Right cardiac atrium (tissue), 5 donors: ENCODE results near the gene KIF13A. TPM values are rescaled to one million over a fixed set of nuclear protein-coding genes. Genes with fewer than 3 reads are reported as not detected.
"Not testable (repeated sequence)": the region's sequence is repeated elsewhere in the genome, so short reads cannot be mapped to it uniquely, and the experiment has no call there.

Experiments used
- ATAC-seq, 2 donors: fragments of 200-7000 bp; cut with Tn5 transposase; one replicate each; pipeline versions ENCODE4 v1.8.0 to v1.9.1; 2020; ENCODE audit warnings: moderate library complexity in 2 of 2, mild to moderate bottlenecking in 1 of 2
- DNase-seq, 3 donors: peaks; one replicate each; pipeline ENCODE4 v3.0.0-alpha.2; 2020
- H3K27ac ChIP-seq: one replicate; pipeline ENCODE4 v1.5.1; 2013; ENCODE audit warnings: mild to moderate bottlenecking, low read length, control low read depth, moderate library complexity
- H3K27me3 ChIP-seq: one replicate; pipeline ENCODE4 v1.6.1; 2013; ENCODE audit not compliant: control insufficient read depth, insufficient read depth
- H3K4me1 ChIP-seq: one replicate; pipeline ENCODE4 v1.6.1; 2013; ENCODE audit warnings: low read length; ENCODE audit not compliant: control insufficient read depth, insufficient read depth
- H3K4me3 ChIP-seq: one replicate; pipeline ENCODE4 v1.5.1; 2013; ENCODE audit warnings: low read length, control low read depth
- H3K9me3 ChIP-seq: one replicate; pipeline ENCODE4 v1.6.1; 2013; ENCODE audit warnings: low read length; ENCODE audit not compliant: control insufficient read depth
- WGBS: extraction: QIAGEN DNeasy Blood & Tissue Kit; methylation state at CpG from one replicate; pipeline ENCODE4 v1.1.7; 2013; 5-methylcytosine and 5-hydroxymethylcytosine counted together
- intact Hi-C, 4 donors: fragments of 100-400 bp; cut with DNase I; formaldehyde crosslinking; loops; one replicate each; pipeline versions ENCODE4 v1.11.0 to v1.14.0; 2022 to 2023
- polyA plus RNA-seq: library from polyadenylated mRNA; stranded (reverse); fragments of 200-250 nt; gene quantifications from one replicate; pipeline ENCODE4 v1.2.3, GENCODE V29; 2013
- total RNA-seq, 4 donors: library from RNA; stranded (reverse); fragmentation: NEBNext Ultra II Directional; extraction: Animal tissue kit (Norgen Biotek cat#: 25700); gene quantifications; one replicate each; pipeline ENCODE4 v1.2.1, GENCODE V29; 2021
- donor health status: healthy with polysubstance abuse.
- donor health status: DM: no; HTN: yes; CAD: no.
- donor health status: DM: no; HTN: no; CAD: no.
- donor health status: DM: no; HTN: yes; CAD: no; lungs with severe emphysema.
- donor health status: DM: yes; HTN: yes; CAD: no.

KIF13A gene
- total and polyA plus RNA-seq, 5 donors, result 27.2 to 79.6 (median 67.3) TPM

GRCh38 chr6:17984399-17984798 lies 3.0 kb downstream of the KIF13A start:
- H3K4me3 ChIP-seq, result peak overlapping the region; percentile 93
- intact Hi-C loops, result loop anchor here (10.0 kb wide), 6 partner anchors 60 to 150 kb away; partner anchors contain the start of gene NHLRC1 (in 1 of the 4)
- 6% methylated on average over 1 of the region's 1 CpG for WGBS

GRCh38 chr6:17983730-17984129 lies 3.7 kb downstream of the KIF13A start:
- ATAC-seq, result no peak
- Histone ChIP-seq H3K9me3 (no peaks in the 10 kb centered on the region), H3K27me3 (no peaks in the 10 kb centered on the region), H3K4me3 (no peak overlapping the region), H3K4me1 (peaks cover 6% of the 10 kb centered on the region), H3K27ac (no peak overlapping the region)
- no peak for DNase-seq
- 89% methylated on average over 2 of the region's 2 CpGs for WGBS
- intact Hi-C loops, result loop anchor here (10.0 kb wide), 6 partner anchors 59 to 149 kb away; partner anchors contain the start of gene NHLRC1 (in 1 of the 4)

More at GRCh38 chr6:17984399-17984798, 3.0 kb downstream of the KIF13A start:
- ATAC-seq (no peak), DNase-seq (no peak)
- H3K9me3 ChIP-seq, result no peaks in the 10 kb centered on the region
- no peaks in the 10 kb centered on the region for H3K27me3 ChIP-seq
- H3K27ac ChIP-seq, result no peak overlapping the region
- peaks cover 6% of the 10 kb centered on the region for H3K4me1 ChIP-seq

DNA sequence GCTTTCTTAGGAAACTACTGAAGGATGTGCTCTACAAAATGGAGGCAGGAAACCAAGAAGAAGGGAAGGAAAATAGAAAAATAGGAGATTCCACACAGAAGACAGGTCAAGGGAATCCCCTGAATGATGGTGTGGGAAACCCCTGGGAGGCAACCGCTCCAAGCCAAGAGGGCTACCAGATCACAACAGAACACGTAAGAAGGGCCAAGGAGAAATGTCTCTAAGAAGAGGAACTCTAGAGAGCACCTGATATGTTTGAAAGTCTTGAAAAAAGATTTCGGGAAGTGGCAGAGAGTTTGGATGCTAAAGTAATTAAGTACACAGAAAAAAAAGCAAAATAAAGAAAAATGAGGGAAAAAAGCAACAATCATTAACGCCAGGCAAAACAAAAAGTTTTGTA lies 7.1 kb downstream of the KIF13A start:
- H3K4me1 ChIP-seq, result peaks cover 5% of the 10 kb centered on the region
- H3K27me3 ChIP-seq, result no peaks in the 10 kb centered on the region
- H3K4me3 ChIP-seq, result no peak overlapping the region
- intact Hi-C loops, result loop anchor here (10.0 kb wide), 6 partner anchors 56 to 146 kb away; partner anchors contain the start of gene NHLRC1 (in 1 of the 4)
- ATAC-seq (no peak), DNase-seq (no peak)
- H3K27ac ChIP-seq, result no peak overlapping the region
- no peaks in the 10 kb centered on the region for H3K9me3 ChIP-seq
- WGBS, result 81% methylated on average over 4 of the region's 4 CpGs

- DNase-seq, result no peak
- Histone ChIP-seq H3K27ac (no peak overlapping the region), H3K4me3 (no peak overlapping the region), H3K27me3 (no peaks in the 10 kb centered on the region), H3K9me3 (no peaks in the 10 kb centered on the region), H3K4me1 (peaks cover 4% of the 10 kb centered on the region)
- intact Hi-C loops, result no loop called here
- no peak for ATAC-seq
These were observed 8.0 kb downstream of the KIF13A start for GRCh38 chr6:17979479-17979878.

DNA sequence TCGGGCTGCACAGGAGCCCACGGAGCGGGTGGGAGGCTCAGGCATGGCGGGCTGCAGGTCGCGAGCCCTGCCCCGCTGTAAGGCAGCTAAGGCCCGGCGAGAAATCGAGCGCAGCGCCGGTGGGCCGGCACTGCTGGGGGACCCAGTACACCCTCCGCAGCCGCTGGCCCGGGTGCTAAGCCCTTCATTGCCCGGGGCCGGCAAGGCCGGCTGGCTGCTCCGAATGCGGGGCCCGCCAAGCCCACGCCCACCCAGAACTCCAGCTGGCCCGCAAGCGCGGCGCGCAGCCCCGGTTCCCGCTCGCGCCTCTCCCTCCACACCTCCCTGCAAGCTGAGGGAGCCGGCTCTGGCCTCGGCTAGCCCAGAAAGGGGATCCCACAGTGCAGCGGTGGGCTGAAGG lies 11.2 kb downstream of the KIF13A start:
- not testable (repeated sequence) for ATAC-seq, H3K4me1 ChIP-seq
- 97% methylated on average over 36 of the region's 36 CpGs for WGBS

GRCh38 chr6:17974570-17975368 lies 12.7 kb downstream of the KIF13A start:
- intact Hi-C loops, result loop anchor here in 1 of 4 donors (5.0 kb wide), 1 partner anchor 42 kb away; no protein-coding TSS in a partner anchor
- DNase-seq, result no peak
- H3K9me3 ChIP-seq, result no peaks in the 10 kb centered on the region
- peak overlapping the region; percentile 58 for H3K27ac ChIP-seq
- no peak for ATAC-seq
- H3K4me3 ChIP-seq, result no peak overlapping the region
- peaks cover 4% of the 10 kb centered on the region for H3K4me1 ChIP-seq
- WGBS, result 83% methylated on average over 5 of the region's 5 CpGs
- no peaks in the 10 kb centered on the region for H3K27me3 ChIP-seq

More for the DNA sequence above, 11.2 kb downstream of the KIF13A start:
- DNase-seq, H3K9me3 ChIP-seq, H3K4me3 ChIP-seq, H3K27ac ChIP-seq, intact Hi-C loops, H3K27me3 ChIP-seq: not testable (repeated sequence)

DNA sequence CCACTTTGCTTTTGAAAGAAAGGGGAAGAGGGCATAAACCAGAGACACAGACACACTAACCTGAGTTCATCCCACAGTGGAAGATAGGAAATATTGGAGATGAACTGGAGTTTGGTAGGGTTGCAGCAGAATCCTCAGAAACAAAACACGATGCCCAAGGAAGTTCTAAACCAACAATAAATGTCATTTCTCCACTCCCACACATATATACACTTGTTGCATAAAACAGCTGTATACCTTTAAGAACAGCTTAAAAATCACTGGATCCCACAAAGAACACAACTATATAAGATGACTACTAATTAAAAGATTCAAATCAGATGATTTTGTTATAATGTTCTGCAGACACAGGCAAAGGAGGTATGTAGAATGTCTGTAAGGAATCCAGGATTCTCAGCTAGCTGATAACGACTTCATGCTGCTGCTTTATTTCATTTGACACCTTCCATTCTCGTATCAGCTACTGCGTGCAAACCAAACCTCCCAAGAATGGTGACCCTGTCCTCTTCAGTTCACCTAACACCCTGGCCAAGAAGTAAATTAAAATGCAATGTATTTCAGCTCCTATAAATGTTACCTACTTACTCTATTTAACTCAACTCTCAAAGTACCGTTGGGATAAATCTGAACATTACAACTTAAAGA lies 14.3 kb downstream of the KIF13A start:
- ATAC-seq (peak; percentile 52 to 56), DNase-seq (no peak)
- H3K27ac ChIP-seq, result peak overlapping the region; percentile 79
- no peaks in the 10 kb centered on the region for H3K27me3 ChIP-seq
- peaks cover 13% of the 10 kb centered on the region for H3K4me1 ChIP-seq
- WGBS, result 28% methylated on average over 5 of the region's 5 CpGs
- intact Hi-C loops, result loop anchor here in 1 of 4 donors (5.0 kb wide), 1 partner anchor 41 kb away; no protein-coding TSS in a partner anchor
- H3K9me3 ChIP-seq, result no peaks in the 10 kb centered on the region
- H3K4me3 ChIP-seq, result no peak overlapping the region

DNA sequence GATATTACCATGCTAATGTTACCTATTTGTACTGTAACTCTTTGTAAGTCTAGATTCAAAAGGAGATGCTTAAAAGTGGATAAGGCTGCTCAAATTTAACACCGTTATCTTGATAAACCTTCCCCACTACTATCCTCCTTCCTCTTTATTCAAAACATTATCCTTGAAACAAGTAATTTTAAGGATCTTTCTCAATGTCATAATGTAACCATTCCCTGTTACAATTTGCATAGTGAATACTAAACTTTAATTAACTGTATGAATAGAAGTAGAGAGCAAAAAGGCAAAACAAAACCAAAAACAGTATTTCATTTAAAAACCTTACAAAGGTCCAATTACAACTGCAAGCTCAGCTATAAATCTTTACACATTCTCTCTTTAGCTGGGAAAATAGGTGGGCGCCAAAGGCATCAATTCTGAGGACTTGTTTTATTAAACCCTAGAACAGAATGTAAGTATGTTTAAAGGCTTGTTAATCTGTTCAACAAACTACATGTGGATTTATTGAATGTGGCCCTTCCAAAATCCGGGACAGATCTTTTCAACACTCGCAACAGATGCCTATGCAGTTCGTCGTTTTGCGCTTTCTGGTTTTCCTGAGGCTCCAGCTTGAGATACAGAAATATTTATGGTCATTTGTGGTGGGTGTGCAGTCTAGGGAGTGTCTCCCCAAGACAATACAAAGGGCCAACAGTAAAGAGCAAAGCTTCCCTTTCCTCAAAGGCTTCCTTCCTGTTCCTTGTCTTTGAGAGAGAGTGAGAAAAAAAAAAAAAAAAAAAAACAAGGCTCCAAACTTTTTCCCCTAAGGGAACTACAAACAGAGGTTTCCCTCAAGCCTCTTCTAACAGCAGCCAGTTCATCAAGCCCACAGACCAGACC lies 15.1 kb downstream of the KIF13A start:
- WGBS, result 38% methylated on average over 7 of the region's 7 CpGs
- Histone ChIP-seq H3K27me3 (no peaks in the 10 kb centered on the region), H3K27ac (peak overlapping the region; percentile 79), H3K4me3 (peak overlapping the region; percentile 3), H3K9me3 (no peaks in the 10 kb centered on the region), H3K4me1 (peaks cover 19% of the 10 kb centered on the region)
- intact Hi-C loops, result loop anchor here in 1 of 4 donors (5.0 kb wide), 1 partner anchor 40 kb away; no protein-coding TSS in a partner anchor
- ATAC-seq, result peak; percentile 40 to 70
- DNase-seq, result no peak

DNA sequence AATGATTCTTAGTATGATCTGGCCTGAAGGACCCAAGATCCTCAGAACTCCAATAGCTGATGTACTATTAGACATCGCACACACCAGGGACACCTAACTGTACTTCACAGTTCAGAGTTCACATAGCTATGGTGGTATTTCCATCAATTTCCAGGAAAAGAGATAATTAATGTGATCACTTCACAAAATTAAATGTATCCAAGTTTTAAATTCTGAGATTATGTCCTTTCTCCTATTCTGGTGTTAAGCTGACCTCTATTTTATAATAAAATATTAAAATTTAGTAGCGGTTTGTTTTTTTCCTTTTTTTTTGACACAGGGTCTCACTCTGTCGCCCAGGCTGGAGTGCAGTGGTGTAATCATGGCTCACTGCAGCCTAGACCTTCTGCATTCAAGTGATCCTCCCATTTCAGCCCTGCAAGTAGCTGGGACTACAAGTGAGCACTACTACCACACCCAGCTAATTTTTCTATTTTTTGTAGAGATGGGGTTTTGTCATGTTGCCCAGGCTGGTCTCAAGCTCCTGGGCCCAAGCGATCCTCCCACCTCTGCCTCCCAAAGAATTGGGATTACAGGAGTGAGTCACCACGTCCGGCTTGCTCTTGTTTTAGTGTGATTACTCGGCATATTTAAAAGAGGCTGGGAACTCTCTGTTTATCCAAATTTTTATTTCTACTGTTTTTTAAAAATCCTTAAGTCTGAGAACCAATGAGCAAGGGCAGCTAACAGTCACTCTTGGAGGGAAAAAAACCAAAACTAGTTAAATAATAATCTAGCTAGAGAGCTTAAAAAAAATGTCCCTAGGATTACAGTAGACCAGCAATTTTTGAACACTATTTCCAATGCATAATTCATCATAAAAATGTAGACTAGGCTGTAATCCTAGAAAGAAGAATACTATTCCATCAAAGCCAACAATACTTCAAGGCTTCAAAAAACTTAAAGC lies 16.0 kb downstream of the KIF13A start:
- peak; percentile 39 to 81 for ATAC-seq
- WGBS, result 51% methylated on average over 7 of the region's 7 CpGs
- intact Hi-C loops, result loop anchor here in 1 of 4 donors (5.0 kb wide), 1 partner anchor 39 kb away; no protein-coding TSS in a partner anchor

More for the DNA sequence above, 16.0 kb downstream of the KIF13A start:
- Histone ChIP-seq H3K9me3 (no peaks in the 10 kb centered on the region), H3K27ac (peak overlapping the region; percentile 79), H3K4me1 (peaks cover 19% of the 10 kb centered on the region), H3K4me3 (no peak overlapping the region), H3K27me3 (no peaks in the 10 kb centered on the region)
- peak in 1 of 3 donors; percentile 44 for DNase-seq
